Thyroid gland (tissue), 4 donors: ENCODE measurements around the gene BNIP3. TPM values are rescaled to one million over a fixed set of nuclear protein-coding genes. Genes with fewer than 3 reads are reported as not detected.

Experiments
- DNase-seq, 2 donors: peaks; one replicate each; pipeline ENCODE4 v3.0.0-alpha.2; 2019
- H3K27ac ChIP-seq, 3 donors: fragments of 200-600 bp; sonication (generic); 1 replicate in 2 of 3; 2 replicates in 1 of 3; pipeline ENCODE4 v1.5.1; 2016 to 2019; ENCODE audit warnings: mild to moderate bottlenecking in 1 of 3, moderate library complexity in 1 of 3
- H3K27me3 ChIP-seq: fragments of 200-600 bp; sonication (generic); one replicate; pipeline ENCODE4 v1.5.1; 2019
- H3K36me3 ChIP-seq, 2 donors: fragments of 200-600 bp; sonication (generic); one replicate each; pipeline ENCODE4 v1.5.1; 2016 to 2019
- H3K4me1 ChIP-seq, 2 donors: fragments of 200-600 bp; sonication (generic); one replicate each; pipeline ENCODE4 v1.5.1; 2017 to 2019
- H3K4me3 ChIP-seq, 3 donors: fragments of 200-600 bp; sonication (generic); replicated peaks in 1 of 3; 1 replicate in 2 of 3; 2 replicates in 1 of 3; pipeline ENCODE4 v1.5.1; 2016; ENCODE audit warnings: mild to moderate bottlenecking in 1 of 3
- H3K9me3 ChIP-seq: fragments of 200-600 bp; sonication (generic); one replicate; pipeline ENCODE4 v1.5.1; 2017
- CTCF ChIP-seq, 6 experiments: fragments of 200-600 bp in 3 of 6; fragments of 450-650 bp in 3 of 6; sonication (generic) in 3 of 6; IDR thresholded peaks; one replicate each; pipeline ENCODE4 v1.5.1; 2016 to 2019; ENCODE audit warnings: antibody characterized with exemption in 6 of 6, mild to moderate bottlenecking in 2 of 6, inconsistent platforms in 1 of 6, moderate library complexity in 1 of 6
- POLR2A ChIP-seq, 2 donors: fragments of 450-650 bp; IDR thresholded peaks; one replicate each; pipeline ENCODE4 v1.6.1; 2017; ENCODE audit warnings: antibody characterized with exemption in 2 of 2, mild to moderate bottlenecking in 2 of 2, moderate library complexity in 1 of 2
- WGBS, 2 donors: methylation state at CpG; one replicate each; pipeline ENCODE4 v1.1.5; 2017; 5-methylcytosine and 5-hydroxymethylcytosine counted together
- intact Hi-C: fragments of 100-400 bp; cut with DNase I; formaldehyde crosslinking; loops from one replicate; pipeline ENCODE4 v1.15.1; 2023
- total RNA-seq, 4 donors: library from RNA; depleted of rRNA; stranded (reverse); fragments of >200 nt; gene quantifications; one replicate each; pipeline ENCODE4 v1.2.3, GENCODE V29; 2016

Gene BNIP3
- total RNA-seq, 4 donors from 2014 or later = 54.4 to 124 (median 90.2) TPM

GRCh38 chr10:131931981-131932380, 49.7 kb downstream of the BNIP3 start:
- DNase-seq = no peak
- Histone ChIP-seq H3K9me3 (no peaks in the 10 kb centered on the region), H3K4me1 (peaks cover 47 to 53% of the 10 kb centered on the region in 2 donors), H3K27ac (peak overlapping the region in 1 of 3 donors; percentile 33), H3K27me3 (no peaks in the 10 kb centered on the region), H3K4me3 (no peak overlapping the region), H3K36me3 (peaks cover 0 to 3% of the 10 kb centered on the region in 2 donors)
- WGBS, 2 donors = 93 to 96% methylated on average over 11 to 13 of the region's 13 CpGs
- no peak for TF ChIP-seq CTCF (IDR thresholded peaks at IDR 0.05)
- no peak for TF ChIP-seq POLR2A (IDR thresholded peaks at IDR 0.05)
- intact Hi-C loops = no loop called here

GRCh38 chr10:131930586-131931330, 51.0 kb downstream of the BNIP3 start:
- H3K27ac ChIP-seq = no peak overlapping the region
- DNase-seq = no peak
- no peaks in the 10 kb centered on the region for H3K27me3 ChIP-seq
- intact Hi-C loops = no loop called here
- no peak for TF ChIP-seq CTCF (IDR thresholded peaks at IDR 0.05)
- no peak for TF ChIP-seq POLR2A (IDR thresholded peaks at IDR 0.05)
- 95 to 96% methylated on average over 16 of the region's 16 CpGs for WGBS, 2 donors
- peaks cover 47 to 53% of the 10 kb centered on the region in 2 donors for H3K4me1 ChIP-seq
- no peaks in the 10 kb centered on the region for H3K9me3 ChIP-seq
- H3K4me3 ChIP-seq = no peak overlapping the region
- H3K36me3 ChIP-seq = peaks cover 0 to 3% of the 10 kb centered on the region in 2 donors

- H3K9me3 ChIP-seq = no peaks in the 10 kb centered on the region
- no peak overlapping the region for H3K4me3 ChIP-seq
- no peak overlapping the region for H3K27ac ChIP-seq
- 80 to 82% methylated on average over 4 of the region's 4 CpGs for WGBS, 2 donors
- intact Hi-C loops = no loop called here
- no peaks in the 10 kb centered on the region for H3K27me3 ChIP-seq
- DNase-seq = no peak
- TF ChIP-seq CTCF (IDR thresholded peaks at IDR 0.05) = no peak
- TF ChIP-seq POLR2A (IDR thresholded peaks at IDR 0.05) = no peak
- peaks cover 47 to 53% of the 10 kb centered on the region in 2 donors for H3K4me1 ChIP-seq
- no peaks in the 10 kb centered on the region for H3K36me3 ChIP-seq
Observed at GRCh38 chr10:131930150-131930549, 51.6 kb downstream of the BNIP3 start.

GRCh38 chr10:131929122-131929845, 52.4 kb downstream of the BNIP3 start:
- Histone ChIP-seq H3K27ac (no peak overlapping the region), H3K36me3 (no peaks in the 10 kb centered on the region), H3K9me3 (no peaks in the 10 kb centered on the region), H3K27me3 (no peaks in the 10 kb centered on the region), H3K4me3 (no peak overlapping the region), H3K4me1 (peaks cover 47 to 53% of the 10 kb centered on the region in 2 donors)
- 86 to 89% methylated on average over 23 of the region's 23 CpGs for WGBS, 2 donors
- no peak for DNase-seq
- intact Hi-C loops = no loop called here
- no peak for TF ChIP-seq CTCF (IDR thresholded peaks at IDR 0.05)
- TF ChIP-seq POLR2A (IDR thresholded peaks at IDR 0.05) = no peak
